Heart right ventricle (tissue), 16 donors: ENCODE data around the gene KAT2A. TPM values are rescaled to one million over a fixed set of nuclear protein-coding genes. Genes with fewer than 3 reads are reported as not detected.
A peak's percentile ranks its signal among the peaks of the same experiment; 100 is the strongest.

ENCODE experiments used
- ATAC-seq, 8 donors: fragments of 200-7000 bp; cut with Tn5 transposase; one replicate each; pipeline ENCODE4 v1.9.1; 2020; ENCODE audit warnings: mild to moderate bottlenecking in 8 of 8, moderate library complexity in 8 of 8, moderate number of reproducible peaks in 1 of 8
- DNase-seq, 2 donors: peaks; one replicate each; pipeline ENCODE4 v3.0.0-alpha.2; 2020
- H3K27ac ChIP-seq, 10 donors: fragments of 200-600 bp; sonication (generic) in 2 of 10; one replicate each; pipeline versions ENCODE4 v1.5.0 to v1.8.0; 2020 to 2022; ENCODE audit warnings: mild to moderate bottlenecking in 3 of 10
- H3K27me3 ChIP-seq, 7 donors: fragments of 200-600 bp; one replicate each; pipeline ENCODE4 v1.8.0; 2021 to 2022; ENCODE audit warnings: mild to moderate bottlenecking in 2 of 7
- H3K36me3 ChIP-seq, 9 donors: fragments of 200-600 bp; sonication (generic) in 1 of 9; one replicate each; pipeline versions ENCODE4 v1.5.0 to v1.8.0; 2020 to 2022; ENCODE audit warnings: mild to moderate bottlenecking in 2 of 9
- H3K4me1 ChIP-seq, 9 donors: fragments of 200-600 bp; sonication (generic) in 1 of 9; one replicate each; pipeline versions ENCODE4 v1.5.0 to v1.8.0; 2020 to 2022; ENCODE audit warnings: mild to moderate bottlenecking in 4 of 9
- H3K4me3 ChIP-seq, 10 donors: fragments of 200-600 bp; sonication (generic) in 2 of 10; one replicate each; pipeline versions ENCODE4 v1.5.0 to v1.8.0; 2020 to 2022; ENCODE audit warnings: mild to moderate bottlenecking in 7 of 10, moderate library complexity in 2 of 10
- H3K9me3 ChIP-seq, 11 donors: fragments of 200-600 bp in 10 of 11; sonication (generic) in 2 of 11; one replicate each; pipeline versions ENCODE4 v1.5.0 to v1.8.0; 2013 to 2022; ENCODE audit warnings: mild to moderate bottlenecking in 2 of 11, control low read depth in 1 of 11, moderate library complexity in 1 of 11
- WGBS, 2 donors: extraction: QIAGEN DNeasy Blood & Tissue Kit; methylation state at CpG; one replicate each; pipeline ENCODE4 v1.1.7; 2013; ENCODE audit warnings: inconsistent platforms in 1 of 2; 5-methylcytosine and 5-hydroxymethylcytosine counted together
- intact Hi-C, 10 donors: fragments of 100-400 bp; cut with DNase I; formaldehyde crosslinking; loops; one replicate each; pipeline versions ENCODE4 v1.11.1 to v1.14.2; 2022
- polyA plus RNA-seq, 2 donors: library from polyadenylated mRNA; stranded (reverse); fragments of 200-250 nt; gene quantifications; one replicate each; pipeline ENCODE4 v1.2.3, GENCODE V29; 2013
- total RNA-seq, 10 donors: library from RNA; stranded (reverse); fragmentation: NEBNext Ultra II Directional in 3 of 10; extraction: Animal tissue kit (Norgen Biotek cat#: 25700) in 3 of 10; gene quantifications; one replicate each; pipeline versions ENCODE4 v1.2.1 to v1.2.4, GENCODE V29; 2021 to 2023
- TF ChIP-seq, protein P1 (sequence below), 9 donors: fragments of 200-600 bp; sonication (generic) in 2 of 9; IDR thresholded peaks; one replicate each; pipeline versions ENCODE4 v1.5.0 to v1.8.0; 2021 to 2022; ENCODE audit warnings: antibody characterized with exemption in 9 of 9, mild to moderate bottlenecking in 5 of 9, moderate library complexity in 1 of 9
- donor health status: Arrhythmogenic right ventricular cardiomyopathy.
- donor health status: ischemic (EF 13 %, LVEDD 7.1; RV severe dilation, severe dysfunction).
- donor health status: healthy with polysubstance abuse.
- donor health status: DM: no; HTN: yes; CAD: no.
- donor health status: DM: no; HTN: no; CAD: no.
- donor health status: ischemic (EF 25% LVEDD 6.9; RV normal size, moderate dysfunction).
- donor health status: ischemic (EF 25% LVEDD 5.7; RV mildly dilated, moderate dysfunction).
- donor health status: healthy.
- donor health status: DM: yes; HTN: yes; CAD: no.
- donor health status: Ischemic cardiomyopathy.
- donor health status: ischemic (EF 35%, LVEDD 5.7; RV mildly dilated, moderate dysfunction).
- donor health status: nonischemic (EF 11% LVEDD 7.7; RV severe dilation, severe dysfunction).
- donor health status: DM: yes; HTN: yes; CAD: no.
- donor health status: PGD.
- donor health status: ischemic (EF 29% LVEDD 5.4; RV normal size, mild dysfunction).
- donor health status: nonischemic (EF 23%, LVEDD 6.1; RV moderate dilation, normal function).

The KAT2A gene
- total and polyA plus RNA-seq, 12 donors: 9.3 to 118 (median 15.0) TPM

DNA sequence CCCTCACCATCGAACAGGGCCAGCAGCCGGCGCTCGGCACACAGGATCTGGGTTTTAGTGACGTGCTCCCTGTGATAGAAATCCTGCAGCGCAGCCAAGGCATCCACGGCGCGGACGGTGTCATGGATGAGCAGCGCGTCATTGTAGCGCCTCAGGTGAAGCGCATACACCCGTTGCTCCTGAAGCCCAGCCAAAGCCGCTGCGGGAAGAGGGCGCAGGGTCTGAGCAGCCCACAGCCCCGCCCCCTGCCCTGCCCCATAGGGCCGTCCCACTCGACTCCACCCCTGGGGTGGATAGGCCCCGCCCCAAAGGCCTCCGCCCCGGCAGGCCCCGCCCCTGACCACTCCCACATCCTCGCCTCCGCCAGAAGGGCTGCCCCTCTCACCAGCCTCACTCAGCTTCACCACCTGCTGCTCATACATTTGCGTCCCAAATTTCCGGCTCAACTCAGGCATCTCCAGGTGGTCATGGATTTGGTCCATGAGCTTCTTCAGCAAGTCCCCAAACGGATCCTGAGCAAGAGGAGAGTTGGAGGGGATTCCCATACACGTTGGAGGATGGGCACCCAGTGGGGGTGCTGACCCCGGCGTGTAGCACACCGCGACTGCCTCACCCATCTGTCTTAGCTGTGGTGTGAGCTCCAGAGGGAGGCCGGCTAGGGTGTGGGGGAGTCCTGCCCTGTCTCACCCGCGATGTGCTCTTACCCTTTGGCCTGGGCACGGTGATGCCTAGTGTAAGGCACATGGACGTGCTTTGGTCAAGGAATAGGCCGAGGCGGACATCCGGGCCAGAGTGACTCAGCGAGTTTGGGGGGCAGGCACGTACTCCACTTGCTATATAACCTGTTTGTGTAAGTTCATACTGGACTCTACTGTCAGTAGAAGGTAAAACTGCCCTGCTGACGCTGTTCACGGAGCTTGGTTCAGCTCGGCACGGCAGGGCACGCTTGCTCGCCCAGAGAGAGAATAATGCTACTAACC lies 13.3 kb downstream of the KAT2A start:
- H3K4me3 ChIP-seq: peak overlapping the region in 7 of 10 donors; percentile 4 to 49 (median 36)
- peak; percentile 56 to 79 for DNase-seq
- TF ChIP-seq, protein P1, sequence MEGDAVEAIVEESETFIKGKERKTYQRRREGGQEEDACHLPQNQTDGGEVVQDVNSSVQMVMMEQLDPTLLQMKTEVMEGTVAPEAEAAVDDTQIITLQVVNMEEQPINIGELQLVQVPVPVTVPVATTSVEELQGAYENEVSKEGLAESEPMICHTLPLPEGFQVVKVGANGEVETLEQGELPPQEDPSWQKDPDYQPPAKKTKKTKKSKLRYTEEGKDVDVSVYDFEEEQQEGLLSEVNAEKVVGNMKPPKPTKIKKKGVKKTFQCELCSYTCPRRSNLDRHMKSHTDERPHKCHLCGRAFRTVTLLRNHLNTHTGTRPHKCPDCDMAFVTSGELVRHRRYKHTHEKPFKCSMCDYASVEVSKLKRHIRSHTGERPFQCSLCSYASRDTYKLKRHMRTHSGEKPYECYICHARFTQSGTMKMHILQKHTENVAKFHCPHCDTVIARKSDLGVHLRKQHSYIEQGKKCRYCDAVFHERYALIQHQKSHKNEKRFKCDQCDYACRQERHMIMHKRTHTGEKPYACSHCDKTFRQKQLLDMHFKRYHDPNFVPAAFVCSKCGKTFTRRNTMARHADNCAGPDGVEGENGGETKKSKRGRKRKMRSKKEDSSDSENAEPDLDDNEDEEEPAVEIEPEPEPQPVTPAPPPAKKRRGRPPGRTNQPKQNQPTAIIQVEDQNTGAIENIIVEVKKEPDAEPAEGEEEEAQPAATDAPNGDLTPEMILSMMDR (IDR thresholded peaks at IDR 0.05): no peak

DNA sequence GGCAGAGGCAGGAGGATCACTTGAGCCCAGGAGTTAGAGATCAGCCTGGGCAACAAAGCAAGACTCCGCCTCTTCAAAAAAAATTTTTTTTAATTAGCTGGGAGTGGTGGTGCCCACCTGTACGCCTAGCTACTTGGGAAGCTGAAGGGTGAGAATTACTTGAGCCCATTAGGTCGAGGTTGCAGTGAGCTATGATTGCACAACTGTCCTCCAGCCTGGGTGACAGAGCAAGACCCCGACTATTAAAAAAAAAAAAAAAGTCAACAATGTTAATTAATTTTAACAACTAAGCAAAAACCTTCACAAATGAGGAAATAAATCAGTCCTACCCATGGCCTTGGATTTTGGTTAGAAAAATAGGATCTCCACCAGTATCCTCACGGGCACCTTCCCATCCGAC lies 14.0 kb downstream of the KAT2A start:
- Histone ChIP-seq H3K27me3 (no peaks in the 10 kb centered on the region), H3K4me3 (peak overlapping the region in 7 of 10 donors; percentile 4 to 49 (median 36)), H3K36me3 (peaks cover 0 to 87% (median 0%) of the 10 kb centered on the region in 9 donors), H3K4me1 (peaks cover 0 to 24% (median 9%) of the 10 kb centered on the region in 9 donors), H3K9me3 (no peaks in the 10 kb centered on the region), H3K27ac (no peak overlapping the region)
- no peak for ATAC-seq
- intact Hi-C loops: loop anchor here in 1 of 10 donors (10.0 kb wide), 1 partner anchor 142 kb away; the partner anchor contains the start of gene CNP
- no peak for DNase-seq
- TF ChIP-seq, protein P1 (IDR thresholded peaks at IDR 0.05): no peak
- 71 to 75% methylated on average over 6 of the region's 6 CpGs for WGBS, 2 donors

More for the DNA sequence above, 13.3 kb downstream of the KAT2A start:
- intact Hi-C loops: loop anchor here in 1 of 10 donors (10.0 kb wide), 1 partner anchor 143 kb away; the partner anchor contains the start of gene CNP
- H3K36me3 ChIP-seq: peaks cover 0 to 81% (median 0%) of the 10 kb centered on the region in 9 donors
- peaks cover 2 to 28% (median 13%) of the 10 kb centered on the region in 9 donors for H3K4me1 ChIP-seq
- no peaks in the 10 kb centered on the region for H3K9me3 ChIP-seq
- WGBS, 2 donors: 50 to 62% methylated on average over 51 of the region's 51 CpGs
- no peak overlapping the region for H3K27ac ChIP-seq
- peak; percentile 50 to 90 (median 66) for ATAC-seq
- no peaks in the 10 kb centered on the region for H3K27me3 ChIP-seq

DNA sequence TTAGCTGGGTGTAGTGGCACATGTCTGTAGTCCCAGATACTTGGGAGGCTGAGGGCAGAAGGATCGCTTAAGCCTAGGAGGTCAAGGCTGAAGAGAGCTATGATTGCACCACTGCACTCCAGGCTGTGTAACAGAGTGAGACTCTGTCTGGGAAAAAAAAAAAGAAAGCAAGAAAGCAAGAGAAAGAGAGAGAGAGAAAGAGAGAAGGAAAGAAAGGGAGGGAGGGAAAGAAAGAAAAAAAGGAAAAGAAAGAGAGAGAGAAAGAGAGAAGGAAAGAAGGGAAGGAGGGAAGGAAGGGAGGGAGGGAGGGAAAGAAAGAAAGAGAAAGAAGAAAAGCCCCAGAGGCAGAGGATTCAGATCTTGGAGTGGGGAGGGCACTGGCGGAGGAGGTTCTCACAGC lies 15.2 kb downstream of the KAT2A start:
- no peak overlapping the region for H3K27ac ChIP-seq
- intact Hi-C loops: loop anchor here in 1 of 10 donors (10.0 kb wide), 1 partner anchor 141 kb away; the partner anchor contains the start of gene CNP
- H3K9me3 ChIP-seq: no peaks in the 10 kb centered on the region
- H3K4me3 ChIP-seq: no peak overlapping the region
- TF ChIP-seq, protein P1 (IDR thresholded peaks at IDR 0.05): no peak
- no peak for DNase-seq
- 92 to 97% methylated on average over 2 of the region's 2 CpGs for WGBS, 2 donors
- peaks cover 0 to 89% (median 0%) of the 10 kb centered on the region in 9 donors for H3K36me3 ChIP-seq
- peaks cover 0 to 17% (median 6%) of the 10 kb centered on the region in 9 donors for H3K4me1 ChIP-seq
- H3K27me3 ChIP-seq: no peaks in the 10 kb centered on the region
- no peak for ATAC-seq

DNA sequence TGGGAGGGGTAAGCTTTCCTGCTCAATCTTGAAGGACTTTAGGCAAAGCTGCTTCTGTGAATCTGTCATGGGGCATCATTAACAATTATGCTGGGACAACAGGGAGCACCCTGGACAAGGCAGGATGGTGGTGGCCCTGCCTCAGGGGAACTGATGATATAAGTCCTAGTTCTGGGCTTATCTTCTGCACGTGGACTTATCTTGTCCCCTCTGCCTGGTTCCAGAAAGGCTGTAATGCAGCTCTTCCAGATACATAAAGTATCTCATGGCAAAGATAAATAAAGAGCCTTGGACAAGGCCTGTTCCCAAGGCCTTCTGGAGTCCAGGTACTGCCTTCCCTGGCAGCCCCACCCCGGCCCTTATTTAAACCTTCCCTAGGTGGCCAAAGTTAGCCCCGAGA lies 16.9 kb downstream of the KAT2A start:
- ATAC-seq (no peak), DNase-seq (no peak)
- H3K36me3 ChIP-seq: peaks cover 0 to 74% (median 0%) of the 10 kb centered on the region in 9 donors
- H3K4me1 ChIP-seq: peaks cover 0 to 17% (median 6%) of the 10 kb centered on the region in 9 donors
- no peaks in the 10 kb centered on the region for H3K9me3 ChIP-seq
- no peak overlapping the region for H3K27ac ChIP-seq
- WGBS, 2 donors: 67 to 73% methylated on average over 3 of the region's 3 CpGs
- TF ChIP-seq, protein P1 (IDR thresholded peaks at IDR 0.05): no peak
- no peak overlapping the region for H3K4me3 ChIP-seq
- no peaks in the 10 kb centered on the region for H3K27me3 ChIP-seq
- intact Hi-C loops: loop anchor here in 7 of 10 donors (5.0 to 10.0 kb wide), 5 partner anchors 37 to 142 kb away; partner anchors contain the start of genes NKIRAS2 (in 2 of the 7) and CNP (in 1 of the 7)
